HepG2 (cell line): ENCODE data around the gene SMPD1. TPM values are rescaled to one million over a fixed set of nuclear protein-coding genes. Genes with fewer than 3 reads are reported as not detected.
A peak's percentile ranks its signal among the peaks of the same experiment; 100 is the strongest.

Experiments used
- ATAC-seq: fragments of 200-7000 bp; cut with Tn5 transposase; 3 replicates; pipeline ENCODE4 v1.9.1; 2020; ENCODE audit warnings: mild to moderate bottlenecking, moderate library complexity
- BruUV-seq: library from RNA; stranded (reverse); fragments of 400-500 nt; replicated peaks from 2 replicates; lab custom pipeline; 2021; lab: Mats Ljungman, UMichigan
- CTCF ChIA-PET: fragments of 300-600 bp; formaldehyde crosslinking; extraction: SDS; loops from one replicate; lab custom pipeline; 2021; ENCODE audit warnings: low total read pairs, inconsistent platforms, low intra/inter-chr PET ratio; lab: Yijun Ruan, JAX
- POLR2A ChIA-PET: fragments of 350-600 bp; sonication (Branson Sonifier 250); formaldehyde crosslinking; loops from one replicate; lab custom pipeline; 2020; ENCODE audit warnings: antibody characterized with exemption, inconsistent platforms; lab: Yijun Ruan, JAX
- DNase-seq: peaks from one replicate; pipeline ENCODE4 v3.0.0-alpha.2; 2015; ENCODE audit warnings: low spot score
- FAIRE-seq: peaks from 3 replicates; lab custom pipeline; 2011; peaks lifted over from hg19 to GRCh38; lab: Jason Lieb, UNC
- H2AFZ ChIP-seq: one replicate; pipeline ENCODE4 v1.6.1; 2011; ENCODE audit warnings: low read length, inconsistent platforms
- H3K27ac ChIP-seq: fragments of 300-600 bp; 3 replicates; pipeline ENCODE4 v1.8.0; 2011; ENCODE audit warnings: mixed run types, mild to moderate bottlenecking, mixed read lengths, low read length, inconsistent platforms; ENCODE audit not compliant: insufficient read depth; ENCODE audit errors: extremely low read length
- H3K27me3 ChIP-seq, 2 experiments: fragments of 200-600 bp in 1 of 2; 2 replicates in 1 of 2; 3 replicates in 1 of 2; pipeline versions ENCODE4 v1.6.0 to v1.8.0; 2011; ENCODE audit warnings: low read length in 2 of 2, mild to moderate bottlenecking in 2 of 2, moderate library complexity in 2 of 2, inconsistent platforms in 1 of 2; ENCODE audit not compliant: insufficient read depth in 2 of 2, control insufficient read depth in 1 of 2
- H3K36me3 ChIP-seq, 2 experiments: fragments of 200-600 bp in 1 of 2; replicated peaks in 1 of 2; 2 replicates in 1 of 2; 3 replicates in 1 of 2; pipeline versions ENCODE4 v1.5.1 to v1.8.0; 2011; ENCODE audit warnings: low read length in 2 of 2, inconsistent platforms in 1 of 2; ENCODE audit not compliant: insufficient read depth in 2 of 2, control insufficient read depth in 1 of 2
- H3K4me1 ChIP-seq: 2 replicates; pipeline ENCODE4 v1.5.1; 2012; ENCODE audit warnings: low read length, inconsistent platforms; ENCODE audit not compliant: insufficient read depth
- H3K4me2 ChIP-seq: 2 replicates; pipeline ENCODE4 v1.6.0; 2011; ENCODE audit warnings: low read depth, low read length, inconsistent platforms
- H3K4me3 ChIP-seq, 3 experiments: fragments of 200-600 bp in 1 of 3; sonication (generic), shearing (Covaris generic) in 1 of 3; replicated peaks in 1 of 3; 2 replicates each; pipeline ENCODE4 v1.5.1; 2011 to 2016; ENCODE audit warnings: low read length in 3 of 3, inconsistent platforms in 2 of 3, low read depth in 2 of 3, mild to moderate bottlenecking in 2 of 3, control low read depth in 1 of 3, mixed read lengths in 1 of 3; ENCODE audit not compliant: insufficient read depth in 1 of 3
- H3K79me2 ChIP-seq: one replicate; pipeline ENCODE4 v1.6.1; 2011; ENCODE audit warnings: low read length, inconsistent platforms; ENCODE audit not compliant: insufficient read depth
- H3K9ac ChIP-seq: 2 replicates; pipeline ENCODE4 v1.6.0; 2011; ENCODE audit warnings: mild to moderate bottlenecking, low read depth, low read length, inconsistent platforms; ENCODE audit not compliant: insufficient read depth
- H3K9me3 ChIP-seq: 2 replicates; pipeline ENCODE4 v1.5.1; 2012; ENCODE audit warnings: mild to moderate bottlenecking, low read length
- H4K20me1 ChIP-seq: 2 replicates; pipeline ENCODE4 v1.6.0; 2011; ENCODE audit warnings: inconsistent platforms, mild to moderate bottlenecking, low read length, moderate library complexity; ENCODE audit not compliant: insufficient read depth
- AKNA ChIP-seq: sonication (generic); formaldehyde crosslinking; IDR thresholded peaks from 2 replicates; pipeline ENCODE4 v1.4.0; 2020; ENCODE audit warnings: missing genetic modification reagents, borderline replicate concordance
- KLF16 ChIP-seq, 2 experiments: sonication (generic) in 1 of 2; formaldehyde crosslinking in 1 of 2; IDR thresholded peaks; 2 replicates each; pipeline versions ENCODE4 v1.6.1 to v1.8.0; 2016 to 2023; ENCODE audit warnings: missing genetic modification reagents in 2 of 2, missing compliant biosample characterization in 1 of 2
- NFE2L1 ChIP-seq: sonication (generic); formaldehyde crosslinking; IDR thresholded peaks from 2 replicates; pipeline ENCODE4 v1.4.0; 2020; ENCODE audit warnings: missing genetic modification reagents, mild to moderate bottlenecking, borderline replicate concordance
- SRY ChIP-seq: sonication (generic); formaldehyde crosslinking; IDR thresholded peaks from 2 replicates; pipeline ENCODE4 v1.8.0; 2022; ENCODE audit warnings: mild to moderate bottlenecking, missing genetic modification reagents
- SUZ12 ChIP-seq: fragments of 150-350 bp; IDR thresholded peaks from 2 replicates; pipeline ENCODE4 v1.6.1; 2014; ENCODE audit warnings: low read depth, low read length
- SYNCRIP ChIP-seq: fragments of 200-400 bp; formaldehyde crosslinking; IDR thresholded peaks from 2 replicates; pipeline ENCODE4 v1.6.1; 2018; ENCODE audit warnings: mild to moderate bottlenecking, low read depth, low read length; ENCODE audit not compliant: insufficient read depth
- XBP1 ChIP-seq: sonication (generic); formaldehyde crosslinking; IDR thresholded peaks from 2 replicates; pipeline ENCODE4 v1.5.0; 2020; ENCODE audit warnings: missing genetic modification reagents
- ZFX ChIP-seq: sonication (generic); formaldehyde crosslinking; IDR thresholded peaks from 2 replicates; pipeline ENCODE4 v1.4.0; 2020; ENCODE audit warnings: mild to moderate bottlenecking, low read depth, missing genetic modification reagents, moderate library complexity
- ZKSCAN1 ChIP-seq: fragments of 150-350 bp; IDR thresholded peaks from 2 replicates; pipeline ENCODE4 v1.6.1; 2014; ENCODE audit warnings: low read length
- WGBS: methylation state at CpG from one replicate; pipeline ENCODE4 v1.1.6; 2017; ENCODE audit warnings: low lambda C conversion rate; 5-methylcytosine and 5-hydroxymethylcytosine counted together
- in situ Hi-C: cut with HindIII; loops from 2 replicates; pipeline ENCODE4 v1.10.0; 2017; ENCODE audit warnings: low pct_unique_long_range_greater_than_20kb; ENCODE audit not compliant: extremely low pct_ligation_motif_present
- intact Hi-C: fragments of 100-400 bp; cut with micrococcal nuclease; formaldehyde crosslinking; loops from one replicate; pipeline ENCODE4 v1.10.0; 2022; ENCODE audit not compliant: unreplicated experiment
- polyA plus RNA-seq, 8 experiments: library from polyadenylated mRNA; depleted of rRNA in 3 of 8; stranded (reverse) in 7 of 8; unstranded in 1 of 8; fragments of >200 nt; fragmentation: Illumina TruSeq in 4 of 8; extraction: Trizol in 4 of 8; gene quantifications; 2 replicates each; pipeline versions ENCODE4 v1.2.1 to v1.2.3, GENCODE V29; 2011 to 2016; ENCODE audit warnings: low read depth in 4 of 8, missing spikeins in 1 of 8, mixed read lengths in 1 of 8; ENCODE audit not compliant: insufficient read depth in 1 of 8
- total RNA-seq, 5 experiments: library from RNA; depleted of rRNA; stranded (reverse); fragments of >200 nt; fragmentation: Illumina TruSeq; extraction: Trizol; gene quantifications; 2 replicates each; pipeline ENCODE4 v1.2.3, GENCODE V29; 2016; ENCODE audit warnings: low read depth in 1 of 5

Gene SMPD1
- total and polyA plus RNA-seq, 2 of the 13 experiments (the other 11 are each of a cell fraction or from before 2014, with no cell fraction given) = 6.3 to 8.4 TPM

- TF ChIP-seq AKNA (CRISPR knock-in tag) (no peak), SRY (CRISPR knock-in tag) (no peak), KLF16 (CRISPR knock-in tag; IDR thresholded peaks at IDR 0.05) (no peak), NFE2L1 (CRISPR knock-in tag) (no peak), XBP1 (CRISPR knock-in tag) (no peak), SUZ12 (no peak)
These were observed 25.5 kb downstream of the SMPD1 start (continued) for GRCh38 chr11:6415797-6416196.

- no peaks in the 10 kb centered on the region for H4K20me1 ChIP-seq
- peak overlapping the region; percentile 79 for H3K4me2 ChIP-seq
- TF ChIP-seq SYNCRIP (no peak), ZKSCAN1 (no peak), ZFX (CRISPR knock-in tag) (peak; percentile 30; the same call in 1 of the 2 replicates)
- TF ChIP-seq, all 625 proteins: peak for 1
- DNase-seq (no peak), FAIRE-seq (no peak), ATAC-seq (no peak; the same call in 2 of the 3 replicates)
- Histone ChIP-seq H2AFZ (no peak overlapping the region), H3K9ac (no peak overlapping the region), H3K4me3 (peak overlapping the region; percentile 77 to 90 (median 82); a peak in 5 of 6 replicates), H3K27ac (no peak overlapping the region), H3K4me1 (peaks cover 12% of the 10 kb centered on the region), H3K27me3 (peaks cover 0 to 30% of the 10 kb centered on the region in 2 experiments; a peak in 3 of 5 replicates), H3K9me3 (no peaks in the 10 kb centered on the region), H3K36me3 (no peaks in the 10 kb centered on the region), H3K79me2 (no peaks in the 10 kb centered on the region)
- ChIA-PET CTCF (no interaction called here), POLR2A (interaction anchor here (0.6 to 2.5 kb wide), 4 partner anchors 10 to 67 kb away, joined by 3 to 22 read pairs (median 6); partner anchors contain the start of gene HPX)
- intact Hi-C loops = no loop called here
- in situ Hi-C loops = no loop called here
- BruUV-seq = no TSS peak
- WGBS = 35% methylated on average over 6 of the region's 7 CpGs
These were observed 27.8 kb downstream of the SMPD1 start for GRCh38 chr11:6417907-6418556.
